Measurements from ENCODE around the gene GPATCH11.

DNA sequence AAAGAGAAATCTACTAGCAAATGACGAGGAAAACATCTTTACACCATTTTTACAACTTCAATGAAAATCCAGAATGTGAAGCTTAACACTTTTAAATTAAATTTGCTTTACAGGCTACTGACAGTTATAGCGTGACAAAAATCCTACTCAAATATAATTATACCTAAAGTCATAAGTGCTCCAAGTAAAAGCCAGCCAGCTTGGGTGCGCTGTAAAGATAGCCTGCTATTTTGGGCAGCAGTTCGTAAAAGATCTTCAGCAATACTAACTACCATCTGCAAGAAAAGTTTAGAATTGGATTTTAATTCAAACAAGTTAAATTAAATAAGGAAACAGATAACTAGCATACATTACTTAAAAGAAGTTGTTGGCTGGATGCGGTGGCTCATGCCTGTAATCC, 22.5 kb upstream of the GPATCH11 start:
- TF ChIP-seq POLR2A (IDR thresholded peaks at IDR 0.05) (no peak), CTCF (IDR thresholded peaks at IDR 0.05) (no peak)

All from uterus (tissue), 2 donors.